LNCaP clone FGC (cell line): ENCODE data around the gene ZRANB1.

Source experiments
- DNase-seq: peaks from one replicate; pipeline ENCODE4 v3.0.0-alpha.2; 2011; ENCODE audit warnings: low read depth
- H3K4me3 ChIP-seq: 2 replicates; pipeline ENCODE4 v1.5.1; 2011; ENCODE audit warnings: mild to moderate bottlenecking, low read depth, low read length, control low read depth
- CTCF ChIP-seq: IDR thresholded peaks from 2 replicates; pipeline ENCODE4 v1.5.1; 2012; ENCODE audit warnings: mild to moderate bottlenecking; ENCODE audit not compliant: control insufficient read depth, insufficient read depth; ENCODE audit errors: extremely low read depth

Gene ZRANB1

GRCh38 chr10:125005312-125006187 lies 63.6 kb downstream of the ZRANB1 start:
- no peak overlapping the region for H3K4me3 ChIP-seq
- no peak for TF ChIP-seq CTCF
- no peak for DNase-seq

- DNase-seq = no peak
- no peak overlapping the region for H3K4me3 ChIP-seq
- TF ChIP-seq CTCF = no peak
Measured at GRCh38 chr10:125006188-125006680, 64.3 kb downstream of the ZRANB1 start.

GRCh38 chr10:125006921-125007426 lies 65.1 kb downstream of the ZRANB1 start:
- TF ChIP-seq CTCF = no peak
- DNase-seq = no peak
- no peak overlapping the region for H3K4me3 ChIP-seq

GRCh38 chr10:125007436-125007835 lies 65.5 kb downstream of the ZRANB1 start:
- TF ChIP-seq CTCF = no peak
- no peak overlapping the region for H3K4me3 ChIP-seq
- DNase-seq = no peak

- H3K4me3 ChIP-seq = no peak overlapping the region
- peak; percentile 8; the same call in 1 of the 2 replicates for TF ChIP-seq CTCF
- peak; percentile 86 for DNase-seq
Measured at GRCh38 chr10:125008689-125009638, 67.0 kb downstream of the ZRANB1 start.

- no peak for TF ChIP-seq CTCF
- no peak for DNase-seq
- no peak overlapping the region for H3K4me3 ChIP-seq
Measured at GRCh38 chr10:125009661-125010161, 67.8 kb downstream of the ZRANB1 start.
